ENCODE measurements around the gene PIAS1. TPM values are rescaled to one million over a fixed set of nuclear protein-coding genes. Genes with fewer than 3 reads are reported as not detected.

Gene PIAS1
- total RNA-seq, 1 experiment from 2014 or later, result 25.9 TPM

DNA sequence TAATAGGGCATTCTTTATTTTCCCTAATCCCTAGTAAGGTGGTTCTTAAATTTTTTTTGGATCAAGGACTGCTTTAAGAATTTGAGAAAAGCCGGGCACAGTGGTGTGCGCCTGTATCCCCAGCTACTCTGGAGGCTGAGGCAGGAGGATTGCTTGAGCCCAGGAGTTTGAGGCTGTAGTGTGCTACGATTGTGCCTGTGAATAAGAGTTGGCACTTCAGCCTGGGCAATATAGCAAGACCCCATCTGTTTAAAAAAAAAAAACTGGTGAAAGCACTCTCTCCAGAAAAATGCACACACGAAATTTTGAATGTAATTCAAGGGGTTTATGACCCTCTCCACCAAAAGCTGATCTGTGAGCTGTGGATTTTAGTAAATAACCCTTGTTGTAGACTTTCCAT, 119.0 kb downstream of the PIAS1 start:
- Histone ChIP-seq H3K4me1 (ENCODE audit: control insufficient read depth in 1 of 2, insufficient read depth in 2 of 2, low read length in 2 of 2) (no peaks in the 10 kb centered on the region), H4K20me1 (ENCODE audit: insufficient read depth) (0 out of 2 replicates have a peak, but pooled peaks cover 3% of the 10 kb centered on the region), H3K36me3 (ENCODE audit: control insufficient read depth in 1 of 2, insufficient read depth in 2 of 2, low read length in 2 of 2) (peaks cover 0 to 10% of the 10 kb centered on the region in 2 experiments; a peak in 3 of 4 replicates), H3K9me2 (ENCODE audit: insufficient read depth) (no peaks in the 10 kb centered on the region), H3K27me3 (ENCODE audit: insufficient read depth, low read length) (no peaks in the 10 kb centered on the region), H3K4me2 (ENCODE audit: low read length) (no peak overlapping the region), H2AFZ (ENCODE audit: low read depth, low read length, poor library complexity, severe bottlenecking) (no peak overlapping the region), H3K4me3 (replicated peaks in 1 of 2; ENCODE audit: low read depth in 1 of 2, low read length in 2 of 2) (no peak overlapping the region), H3K9ac (ENCODE audit: low read length) (no peak overlapping the region), H3K9me3 (ENCODE audit: control insufficient read depth in 1 of 2, insufficient read depth in 1 of 2, low read depth in 1 of 2, low read length in 2 of 2) (no peaks in the 10 kb centered on the region), H3K79me2 (ENCODE audit: insufficient read depth, low read length) (no peaks in the 10 kb centered on the region), H3K27ac (ENCODE audit: low read depth, low read length) (no peak overlapping the region)
- RAD21 ChIA-PET (ENCODE audit: low non-redundant PET in 1 of 2, low total read pairs in 2 of 2, uncharacterized antibody in 2 of 2, unreplicated experiment in 2 of 2), result no interaction called here
- ATAC-seq, result no peak
- intact Hi-C loops (cut with micrococcal nuclease), result no loop called here
- POLR2A ChIA-PET, result no interaction called here
- TF ChIP-seq JUND (IDR thresholded peaks at IDR 0.05), result no peak
- TF ChIP-seq, protein P1, sequence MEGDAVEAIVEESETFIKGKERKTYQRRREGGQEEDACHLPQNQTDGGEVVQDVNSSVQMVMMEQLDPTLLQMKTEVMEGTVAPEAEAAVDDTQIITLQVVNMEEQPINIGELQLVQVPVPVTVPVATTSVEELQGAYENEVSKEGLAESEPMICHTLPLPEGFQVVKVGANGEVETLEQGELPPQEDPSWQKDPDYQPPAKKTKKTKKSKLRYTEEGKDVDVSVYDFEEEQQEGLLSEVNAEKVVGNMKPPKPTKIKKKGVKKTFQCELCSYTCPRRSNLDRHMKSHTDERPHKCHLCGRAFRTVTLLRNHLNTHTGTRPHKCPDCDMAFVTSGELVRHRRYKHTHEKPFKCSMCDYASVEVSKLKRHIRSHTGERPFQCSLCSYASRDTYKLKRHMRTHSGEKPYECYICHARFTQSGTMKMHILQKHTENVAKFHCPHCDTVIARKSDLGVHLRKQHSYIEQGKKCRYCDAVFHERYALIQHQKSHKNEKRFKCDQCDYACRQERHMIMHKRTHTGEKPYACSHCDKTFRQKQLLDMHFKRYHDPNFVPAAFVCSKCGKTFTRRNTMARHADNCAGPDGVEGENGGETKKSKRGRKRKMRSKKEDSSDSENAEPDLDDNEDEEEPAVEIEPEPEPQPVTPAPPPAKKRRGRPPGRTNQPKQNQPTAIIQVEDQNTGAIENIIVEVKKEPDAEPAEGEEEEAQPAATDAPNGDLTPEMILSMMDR (IDR thresholded peaks at IDR 0.05 in 2 of 3, conservative IDR thresholded peaks at IDR 0.05 in 1 of 3; ENCODE audit: borderline replicate concordance in 1 of 3, insufficient read depth in 1 of 3, low read depth in 2 of 3, low read length in 2 of 3), result no peak
- TF ChIP-seq, protein P2, sequence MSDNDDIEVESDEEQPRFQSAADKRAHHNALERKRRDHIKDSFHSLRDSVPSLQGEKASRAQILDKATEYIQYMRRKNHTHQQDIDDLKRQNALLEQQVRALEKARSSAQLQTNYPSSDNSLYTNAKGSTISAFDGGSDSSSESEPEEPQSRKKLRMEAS (IDR thresholded peaks at IDR 0.05), result no peak
- TF ChIP-seq POLR2AphosphoS5 (IDR thresholded peaks at IDR 0.05; ENCODE audit: low read depth, low read length), result no peak
- TF ChIP-seq ELF1 (IDR thresholded peaks at IDR 0.05; ENCODE audit: borderline replicate concordance, low read depth), result no peak
- DNase-seq (ENCODE audit: low read depth, low spot score), result no peak
- no TSS peak for BruUV-seq (replicated peaks)
- CTCF ChIA-PET, result no interaction called here

DNA sequence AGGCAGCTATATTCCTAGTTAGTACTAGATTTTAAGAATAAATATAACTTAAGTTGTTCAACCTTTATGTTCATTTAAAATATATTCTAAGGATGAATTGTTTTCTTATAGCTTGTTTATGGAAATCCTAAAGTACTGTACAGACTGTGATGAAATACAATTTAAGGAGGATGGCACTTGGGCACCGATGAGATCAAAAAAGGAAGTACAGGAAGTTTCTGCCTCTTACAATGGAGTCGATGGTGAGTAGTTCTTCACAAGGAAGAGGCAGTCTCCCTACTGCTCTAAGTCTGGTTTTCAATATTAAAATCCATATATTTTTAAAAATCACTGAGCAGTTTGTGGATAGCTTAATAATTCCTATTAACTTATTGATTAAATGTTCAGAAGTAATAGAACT, 121.4 kb downstream of the PIAS1 start:
- H3K27me3 ChIP-seq (ENCODE audit: insufficient read depth, low read length), result no peaks in the 10 kb centered on the region
- no peak overlapping the region for H3K9ac ChIP-seq (ENCODE audit: low read length)
- peaks cover 0 to 10% of the 10 kb centered on the region in 2 experiments; a peak in 3 of 4 replicates for H3K36me3 ChIP-seq (ENCODE audit: control insufficient read depth in 1 of 2, insufficient read depth in 2 of 2, low read length in 2 of 2)
- H3K4me3 ChIP-seq (replicated peaks in 1 of 2; ENCODE audit: low read depth in 1 of 2, low read length in 2 of 2), result no peak overlapping the region
- ChIA-PET POLR2A (no interaction called here), RAD21 (ENCODE audit: low non-redundant PET in 1 of 2, low total read pairs in 2 of 2, uncharacterized antibody in 2 of 2, unreplicated experiment in 2 of 2) (no interaction called here), CTCF (no interaction called here)
- no peak overlapping the region for H2AFZ ChIP-seq (ENCODE audit: low read depth, low read length, poor library complexity, severe bottlenecking)
- H3K9me2 ChIP-seq (ENCODE audit: insufficient read depth), result no peaks in the 10 kb centered on the region
- TF ChIP-seq SRF (IDR thresholded peaks at IDR 0.05; ENCODE audit: low read depth), result no peak
- TF ChIP-seq, protein P1 (IDR thresholded peaks at IDR 0.05 in 2 of 3, conservative IDR thresholded peaks at IDR 0.05 in 1 of 3; ENCODE audit: borderline replicate concordance in 1 of 3, insufficient read depth in 1 of 3, low read depth in 2 of 3, low read length in 2 of 3), result no peak
- intact Hi-C loops (cut with micrococcal nuclease), result no loop called here
- ATAC-seq, result no peak
- no peak overlapping the region for H3K27ac ChIP-seq (ENCODE audit: low read depth, low read length)
- H3K9me3 ChIP-seq (ENCODE audit: control insufficient read depth in 1 of 2, insufficient read depth in 1 of 2, low read depth in 1 of 2, low read length in 2 of 2), result no peaks in the 10 kb centered on the region
- BruUV-seq (replicated peaks), result no TSS peak
- H3K4me2 ChIP-seq (ENCODE audit: low read length), result no peak overlapping the region
- H4K20me1 ChIP-seq (ENCODE audit: insufficient read depth), result peaks cover 3% of the 10 kb centered on the region; the same call in 1 of the 2 replicates
- no peaks in the 10 kb centered on the region for H3K4me1 ChIP-seq (ENCODE audit: control insufficient read depth in 1 of 2, insufficient read depth in 2 of 2, low read length in 2 of 2)
- DNase-seq (ENCODE audit: low read depth, low spot score), result no peak
- no peaks in the 10 kb centered on the region for H3K79me2 ChIP-seq (ENCODE audit: insufficient read depth, low read length)

Measured in HCT116 (cell line).